A549 treated with Mapracorat at 1 μM for 4 hours (cell line): Measurements from ENCODE around the gene PCDHB8. TPM values are rescaled to one million over a fixed set of nuclear protein-coding genes. Genes with fewer than 3 reads are reported as not detected.

Source experiments
- total RNA-seq: library from RNA; stranded (reverse); fragments of 200-300 nt; extraction: Qiagen RNA extraction; gene quantifications from 5 replicates; pipeline ENCODE4 v1.2.3, GENCODE V29; 2022

PCDHB8 gene
- total RNA-seq, result 0.19 to 0.42 TPM (median 0.22 TPM) in 5 replicates

DNA sequence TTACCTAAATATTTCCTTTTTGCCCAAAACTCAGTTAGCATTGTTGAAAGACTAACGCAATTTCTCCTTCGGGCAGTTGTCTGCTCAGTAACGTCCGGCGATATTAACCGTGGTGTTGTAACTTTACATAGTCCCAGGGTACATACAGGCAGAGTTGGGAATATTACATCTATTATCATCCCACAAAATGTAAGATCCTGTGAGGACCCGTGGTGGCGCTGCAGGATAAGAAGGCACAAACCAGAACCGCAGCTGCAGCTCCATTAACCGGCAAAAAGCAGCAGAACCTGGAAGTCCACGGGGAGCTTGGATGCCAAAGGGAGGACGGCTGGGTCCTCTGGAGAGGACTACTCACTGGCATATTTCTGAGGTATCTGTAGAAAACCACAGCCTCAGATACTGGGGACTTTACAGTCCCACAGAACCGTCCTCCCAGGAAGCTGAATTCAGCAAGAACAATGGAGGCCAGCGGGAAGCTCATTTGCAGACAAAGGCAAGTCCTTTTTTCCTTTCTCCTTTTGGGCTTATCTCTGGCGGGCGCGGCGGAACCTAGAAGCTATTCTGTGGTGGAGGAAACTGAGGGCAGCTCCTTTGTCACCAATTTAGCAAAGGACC lies at the start of gene PCDHB8:
TSS of gene PCDHB8 (plus strand) at position 214 of the 615 bp plus-strand sequence. CDS start at position 459, 245 bp downstream.

DNA sequence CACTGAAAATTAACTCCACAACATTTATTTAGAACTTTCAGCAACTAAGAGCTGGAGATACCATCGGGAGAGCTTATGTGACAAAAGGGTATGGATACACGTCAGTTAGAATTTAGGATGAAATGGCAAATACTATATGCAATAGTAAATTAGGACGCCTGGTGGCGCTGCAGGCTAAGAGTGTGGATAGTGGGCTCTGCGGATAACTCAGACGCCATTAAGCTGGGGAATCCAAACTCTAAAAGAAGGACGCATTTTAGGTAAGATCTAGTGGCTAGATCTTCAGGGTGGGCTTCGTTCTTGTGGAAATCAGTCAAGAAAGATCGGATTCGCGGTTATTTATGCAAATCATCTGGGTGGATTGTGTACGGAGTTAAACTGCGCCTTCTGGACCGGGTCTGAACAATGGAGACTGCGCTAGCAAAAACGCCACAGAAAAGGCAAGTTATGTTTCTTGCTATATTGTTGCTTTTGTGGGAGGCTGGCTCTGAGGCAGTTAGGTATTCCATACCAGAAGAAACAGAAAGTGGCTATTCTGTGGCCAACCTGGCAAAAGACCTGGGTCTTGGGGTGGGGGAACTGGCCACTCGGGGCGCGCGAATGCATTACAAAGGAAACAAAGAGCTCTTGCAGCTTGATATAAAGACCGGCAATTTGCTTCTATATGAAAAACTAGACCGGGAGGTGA lies 42.4 kb upstream of the PCDHB8 start, which contains the start of gene PCDHB5:
TSS of gene PCDHB5 (plus strand) at position 177 of the 688 bp plus-strand sequence. CDS start at position 406, 229 bp downstream.

DNA sequence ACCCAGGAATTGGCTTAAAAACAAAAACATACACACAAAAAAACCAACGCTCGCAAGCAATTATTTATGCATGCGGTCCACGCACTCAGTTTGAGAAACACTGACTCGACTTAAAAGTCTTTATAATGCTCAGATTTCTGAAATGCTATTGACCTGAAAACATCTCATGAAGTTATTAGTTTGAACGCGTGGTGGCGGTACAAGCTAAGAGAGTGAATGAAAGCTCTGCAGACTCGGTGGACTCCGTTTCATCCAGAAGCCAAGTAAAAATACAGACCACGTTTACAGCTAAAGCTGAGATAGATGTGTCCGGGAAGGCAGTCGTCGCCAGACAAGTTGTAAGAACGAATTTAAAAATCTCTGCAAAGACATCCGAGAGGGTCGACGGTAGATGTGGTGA lies 27.8 kb upstream of the PCDHB8 start, which contains the start of gene PCDHB6:
TSS of gene PCDHB6 (plus strand) at position 246 of the 400 bp plus-strand sequence. CDS start 201 bp downstream, outside the sequence.

GRCh38 chr5:141172381-141173204 lies 5.0 kb upstream of the PCDHB8 start, which contains the start of gene PCDHB7:
PCDHB7 (plus strand) TSS chr5:141172644; CDS start chr5:141172836, 192 bp downstream.

DNA sequence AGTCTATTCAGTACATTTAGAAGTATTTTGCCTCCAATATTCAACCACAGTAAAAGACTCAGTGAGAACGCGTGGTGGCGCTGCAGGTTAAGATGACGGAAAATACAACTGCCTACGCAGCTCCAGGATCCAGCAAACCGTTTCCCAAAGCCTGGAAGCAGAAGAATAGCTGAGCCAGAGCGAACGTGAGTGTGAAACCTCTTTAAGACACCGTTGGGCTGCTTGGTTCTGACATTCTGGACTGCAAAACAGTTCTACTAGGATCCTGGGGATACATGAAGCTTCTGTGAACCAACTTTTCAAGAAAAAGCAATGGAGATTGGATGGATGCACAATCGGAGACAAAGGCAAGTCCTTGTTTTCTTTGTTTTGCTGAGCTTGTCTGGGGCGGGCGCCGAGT lies 4.7 kb downstream of the PCDHB8 start, which contains the start of gene PCDHB16:
TSS of gene PCDHB16 (plus strand) at position 140 of the 400 bp plus-strand sequence. CDS start at position 313, 173 bp downstream.

GRCh38 chr5:141186897-141187512 lies 9.4 kb downstream of the PCDHB8 start, which contains the start of gene PCDHB9:
PCDHB9 (plus strand) TSS chr5:141187161; CDS start chr5:141187319, 158 bp downstream.

DNA sequence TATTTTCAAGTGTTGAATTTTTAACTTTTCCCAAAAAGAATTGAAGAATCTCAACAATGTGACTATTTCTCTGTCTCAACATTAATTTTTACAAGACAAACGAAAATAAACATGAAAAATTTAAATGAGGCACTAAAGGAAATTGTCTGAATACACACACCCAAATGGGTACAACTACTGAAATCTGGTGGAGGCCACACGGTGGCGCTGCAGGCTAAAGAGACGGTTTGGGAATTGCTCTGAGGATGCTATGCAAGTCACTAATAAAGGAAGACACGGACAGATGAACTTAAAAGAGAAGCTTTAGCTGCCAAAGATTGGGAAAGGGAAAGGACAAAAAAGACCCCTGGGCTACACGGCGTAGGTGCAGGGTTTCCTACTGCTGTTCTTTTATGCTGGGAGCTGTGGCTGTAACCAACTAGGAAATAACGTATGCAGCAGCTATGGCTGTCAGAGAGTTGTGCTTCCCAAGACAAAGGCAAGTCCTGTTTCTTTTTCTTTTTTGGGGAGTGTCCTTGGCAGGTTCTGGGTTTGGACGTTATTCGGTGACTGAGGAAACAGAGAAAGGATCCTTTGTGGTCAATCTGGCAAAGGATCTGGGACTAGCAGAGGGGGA lies 14.6 kb downstream of the PCDHB8 start, which contains the start of gene PCDHB10:
TSS of gene PCDHB10 (plus strand) at position 244 of the 616 bp plus-strand sequence. CDS start at position 444, 200 bp downstream.

DNA sequence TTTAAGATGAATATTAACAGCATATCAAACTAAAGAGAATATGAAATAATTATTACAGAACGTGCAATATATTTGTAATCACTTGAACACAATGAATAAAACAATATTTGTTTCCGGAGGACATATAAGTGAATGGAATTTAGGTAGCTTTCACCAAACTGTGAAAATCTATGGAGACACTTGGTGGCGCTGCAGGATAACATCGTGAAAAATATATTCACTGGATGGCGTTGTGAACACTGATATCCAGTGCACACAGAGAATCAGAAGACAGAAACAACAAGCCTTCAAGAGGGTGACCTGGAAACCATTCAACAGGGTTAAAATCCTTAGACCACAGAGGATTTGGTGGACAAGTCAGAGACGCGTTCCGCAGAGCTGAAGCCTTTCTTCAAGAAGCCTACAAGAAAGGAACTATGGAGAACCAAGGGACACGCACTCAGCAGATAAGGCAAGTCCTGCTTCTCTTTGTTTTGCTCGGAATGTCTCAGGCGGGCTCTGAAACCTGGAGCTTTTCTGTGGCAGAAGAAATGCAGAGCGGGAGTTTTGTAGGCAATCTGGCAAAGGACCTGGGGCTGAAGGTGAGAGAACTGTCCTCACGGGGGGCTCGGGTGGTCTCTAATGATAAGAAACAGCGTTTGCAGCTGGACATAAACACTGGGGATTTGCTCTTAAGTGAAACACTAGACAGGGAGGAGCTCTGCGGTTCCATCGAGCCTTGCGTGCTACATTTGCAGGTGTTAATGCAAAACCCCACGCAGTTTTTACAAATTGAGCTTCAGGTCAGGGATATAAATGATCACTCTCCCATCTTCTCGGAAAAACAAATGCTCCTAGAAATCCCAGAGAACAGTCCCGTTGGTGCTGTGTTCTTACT lies 22.0 kb downstream of the PCDHB8 start, which contains the start of gene PCDHB11:
TSS of gene PCDHB11 (plus strand) at position 269 of the 877 bp plus-strand sequence. CDS start at position 417, 148 bp downstream.

GRCh38 chr5:141208478-141208877 lies 30.9 kb downstream of the PCDHB8 start, which contains the start of gene PCDHB12:
PCDHB12 (plus strand) TSS chr5:141208719; CDS start chr5:141208908, 189 bp downstream.

DNA sequence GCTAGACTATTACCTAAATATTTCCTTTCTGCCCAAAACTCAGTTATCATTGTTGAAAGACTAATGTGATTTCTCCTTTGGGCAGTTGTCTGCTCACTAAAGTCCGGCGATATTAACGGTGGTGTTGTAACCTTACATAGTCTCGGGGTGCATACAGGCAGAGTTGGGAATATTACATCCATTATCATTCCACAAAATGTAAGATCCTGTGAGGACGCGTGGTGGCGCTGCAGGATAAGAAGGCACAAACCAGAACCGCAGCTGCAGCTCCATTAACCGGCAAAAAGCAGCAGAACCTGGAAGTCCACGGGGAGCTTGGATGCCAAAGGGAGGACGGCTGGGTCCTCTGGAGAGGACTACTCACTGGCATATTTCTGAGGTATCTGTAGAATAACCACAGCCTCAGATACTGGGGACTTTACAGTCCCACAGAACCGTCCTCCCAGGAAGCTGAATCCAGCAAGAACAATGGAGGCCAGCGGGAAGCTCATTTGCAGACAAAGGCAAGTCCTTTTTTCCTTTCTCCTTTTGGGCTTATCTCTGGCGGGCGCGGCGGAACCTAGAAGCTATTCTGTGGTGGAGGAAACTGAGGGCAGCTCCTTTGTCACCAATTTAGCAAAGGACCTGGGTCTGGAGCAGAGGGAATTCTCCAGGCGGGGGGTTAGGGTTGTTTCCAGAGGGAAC lies 36.2 kb downstream of the PCDHB8 start, which contains the start of gene PCDHB13:
TSS of gene PCDHB13 (plus strand) at position 264 of the 684 bp plus-strand sequence. CDS start at position 469, 205 bp downstream.

GRCh38 chr5:141223112-141223783 lies 45.7 kb downstream of the PCDHB8 start, which contains the start of gene PCDHB14:
PCDHB14 (plus strand) TSS chr5:141223343; CDS start chr5:141223506, 163 bp downstream.

Other genes with a start within 250 kb of the PCDHB8 start
- 3.5 to 4.8 TPM (median 3.9 TPM) in 5 replicates for gene PCDHAC2, start 211.3 kb upstream of the PCDHB8 start, total RNA-seq
- not detected in 5 replicates for gene PCDHB1, start 126.4 kb upstream of the PCDHB8 start, total RNA-seq
- gene PCDHB2, start 83.2 kb upstream of the PCDHB8 start, total RNA-seq, result 3.3 to 13.0 TPM (median 3.7 TPM) in 5 replicates
- 8.7 TPM in 1 of 5 replicates, not detected in the others for gene PCDHB3, start 77.3 kb upstream of the PCDHB8 start, total RNA-seq
- gene PCDHB4, start 56.0 kb upstream of the PCDHB8 start, total RNA-seq, result 0.07 to 0.13 TPM (median 0.09 TPM) in 4 of 5 replicates, not detected in the other
- gene PCDHB5, start 42.6 kb upstream of the PCDHB8 start, total RNA-seq, result 1.2 to 1.6 TPM (median 1.3 TPM) in 5 replicates
- gene PCDHB6, start 27.7 kb upstream of the PCDHB8 start, total RNA-seq, result 0.79 to 1.1 TPM (median 0.90 TPM) in 5 replicates
- gene PCDHB7, start 5.1 kb upstream of the PCDHB8 start, total RNA-seq, result 0.05 TPM in 1 of 5 replicates, not detected in the others
- gene PCDHB16, start 4.6 kb downstream of the PCDHB8 start, total RNA-seq, result 0.05 to 0.08 TPM (median 0.05 TPM) in 4 of 5 replicates, not detected in the other
- 0.03 to 0.26 TPM (median 0.05 TPM) in 3 of 5 replicates, not detected in the others for gene PCDHB9, start 9.4 kb downstream of the PCDHB8 start, total RNA-seq
- gene PCDHB10, start 14.6 kb downstream of the PCDHB8 start, total RNA-seq, result not detected in 5 replicates
- gene PCDHB11, start 21.8 kb downstream of the PCDHB8 start, total RNA-seq, result 0.05 to 0.08 TPM (median 0.08 TPM) in 4 of 5 replicates, not detected in the other
- gene PCDHB12, start 30.9 kb downstream of the PCDHB8 start, total RNA-seq, result 0.06 TPM in 1 of 5 replicates, not detected in the others
- gene PCDHB13, start 36.1 kb downstream of the PCDHB8 start, total RNA-seq, result 0.04 to 0.12 TPM (median 0.05 TPM) in 5 replicates
- gene PCDHB14, start 45.6 kb downstream of the PCDHB8 start, total RNA-seq, result 0.05 to 0.21 TPM (median 0.14 TPM) in 5 replicates
- gene PCDHB15, start 67.6 kb downstream of the PCDHB8 start, total RNA-seq, result 0.06 to 0.11 TPM (median 0.10 TPM) in 3 of 5 replicates, not detected in the others
- gene SLC25A2, start 126.3 kb downstream of the PCDHB8 start, total RNA-seq, result not detected in 5 replicates
- gene TAF7, start 143.0 kb downstream of the PCDHB8 start, total RNA-seq, result 60.0 to 73.5 TPM (median 68.7 TPM) in 5 replicates
- gene PCDHGA1, start 152.7 kb downstream of the PCDHB8 start, total RNA-seq, result 0.24 to 0.29 TPM (median 0.26 TPM) in 5 replicates
- 0.42 to 0.91 TPM (median 0.68 TPM) in 5 replicates for gene PCDHGA2, start 161.0 kb downstream of the PCDHB8 start, total RNA-seq
- gene PCDHGA3, start 166.0 kb downstream of the PCDHB8 start, total RNA-seq, result not detected in 5 replicates
- 1.3 to 2.0 TPM (median 1.9 TPM) in 5 replicates for gene PCDHGB1, start 172.3 kb downstream of the PCDHB8 start, total RNA-seq
- 0.07 to 0.22 TPM (median 0.12 TPM) in 5 replicates for gene PCDHGA4, start 177.2 kb downstream of the PCDHB8 start, total RNA-seq
- gene PCDHGB2, start 182.2 kb downstream of the PCDHB8 start, total RNA-seq, result 0.06 to 0.11 TPM (median 0.07 TPM) in 4 of 5 replicates, not detected in the other
- gene PCDHGA5, start 186.4 kb downstream of the PCDHB8 start, total RNA-seq, result 0.09 to 0.17 TPM (median 0.14 TPM) in 5 replicates
- gene PCDHGB3, start 192.5 kb downstream of the PCDHB8 start, total RNA-seq, result 0.10 to 0.31 TPM (median 0.21 TPM) in 5 replicates
- 0.13 to 0.27 TPM (median 0.21 TPM) in 5 replicates for gene PCDHGA6, start 196.1 kb downstream of the PCDHB8 start, total RNA-seq
- gene PCDHGA7, start 205.0 kb downstream of the PCDHB8 start, total RNA-seq, result 0.69 to 1.1 TPM (median 0.90 TPM) in 5 replicates
- gene PCDHGB4, start 209.9 kb downstream of the PCDHB8 start, total RNA-seq, result 0.55 to 1.0 TPM (median 0.97 TPM) in 5 replicates
- 0.02 to 0.06 TPM (median 0.06 TPM) in 3 of 5 replicates, not detected in the others for gene PCDHGA8, start 214.8 kb downstream of the PCDHB8 start, total RNA-seq
- 1.6 to 2.6 TPM (median 2.2 TPM) in 5 replicates for gene PCDHGB5, start 220.2 kb downstream of the PCDHB8 start, total RNA-seq
- 0.06 to 0.08 TPM (median 0.06 TPM) in 3 of 5 replicates, not detected in the others for gene PCDHGA9, start 225.0 kb downstream of the PCDHB8 start, total RNA-seq
- gene PCDHGB6, start 230.2 kb downstream of the PCDHB8 start, total RNA-seq, result 0.08 to 0.13 TPM (median 0.12 TPM) in 5 replicates
- gene PCDHGA10, start 235.2 kb downstream of the PCDHB8 start, total RNA-seq, result 0.02 to 0.03 TPM in 2 of 5 replicates, not detected in the others
- 0.05 to 0.10 TPM (median 0.07 TPM) in 3 of 5 replicates, not detected in the others for gene PCDHGB7, start 239.9 kb downstream of the PCDHB8 start, total RNA-seq
- gene PCDHGA11, start 243.3 kb downstream of the PCDHB8 start, total RNA-seq, result 0.04 to 0.06 TPM (median 0.05 TPM) in 3 of 5 replicates, not detected in the others